NCI-H187 treated with DMSO at 0.1 percent for 48 hours (cell line): ENCODE results near the gene SULT4A1.
"Not testable (repeated sequence)": the region's sequence is repeated elsewhere in the genome, so short reads cannot be mapped to it uniquely, and the experiment has no call there.

Experiments used
- DNase-seq: peaks from one replicate; lab custom pipeline; 2025; lab: John Stamatoyannopoulos, UW

The SULT4A1 gene

DNA sequence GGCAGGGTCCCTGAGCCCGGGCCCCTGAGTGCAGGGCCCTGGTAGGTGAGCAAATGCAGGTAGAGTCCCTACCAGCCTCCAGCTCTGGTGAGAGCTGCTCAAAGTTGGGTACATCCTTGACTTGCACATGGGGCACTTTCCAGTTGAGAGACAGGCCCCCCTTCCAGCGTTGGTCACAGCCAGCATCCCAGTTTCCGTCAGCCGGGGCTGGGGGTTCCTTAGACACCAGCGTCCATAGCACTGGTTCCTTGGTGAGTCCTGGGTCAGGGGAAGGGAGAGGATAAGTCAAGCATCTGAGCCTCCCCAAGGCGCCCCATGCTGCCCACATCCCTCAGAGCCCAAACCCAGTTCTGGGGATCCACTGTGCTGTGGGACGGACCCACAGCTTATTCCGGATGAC is 23.9 kb upstream of the SULT4A1 start:
- DNase-seq: no peak

DNA sequence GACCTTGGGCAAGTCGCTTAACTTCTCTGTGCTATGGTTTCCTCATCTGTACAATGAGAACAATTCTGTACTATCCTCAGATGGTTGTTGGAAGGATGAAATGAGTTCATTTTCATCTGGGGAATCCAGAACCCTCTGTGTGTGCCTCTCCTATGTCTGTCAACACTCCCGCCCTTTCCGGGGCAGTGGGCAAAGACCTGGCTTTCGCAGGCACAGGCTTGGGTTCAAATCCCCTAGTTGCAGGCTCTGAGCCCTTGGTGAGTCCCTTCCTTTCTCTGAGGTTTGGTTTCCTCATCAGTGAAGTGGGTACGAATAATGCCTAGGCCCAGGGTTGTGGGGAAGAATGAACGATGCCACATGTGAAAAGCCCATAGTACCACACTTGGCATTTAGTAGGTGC is 23.5 kb upstream of the SULT4A1 start:
- DNase-seq: no peak

DNA sequence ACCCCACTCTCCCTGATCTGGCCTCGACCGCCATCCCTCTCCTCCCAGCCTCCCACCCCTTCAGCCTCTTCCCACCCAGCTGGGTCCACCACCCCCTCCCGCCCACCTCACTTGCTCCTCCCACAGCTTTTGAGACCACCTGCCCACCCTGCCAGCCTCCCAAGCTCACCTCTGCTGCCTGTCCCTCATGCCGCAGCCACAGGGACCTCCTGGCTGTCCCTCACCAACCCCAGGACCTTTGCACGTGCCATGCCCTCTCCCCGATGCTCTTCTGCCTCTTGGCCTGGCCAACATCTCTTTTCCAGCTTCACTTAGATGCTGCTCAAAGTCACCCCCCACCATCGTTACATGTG is 23.0 kb upstream of the SULT4A1 start:
- no peak for DNase-seq

DNA sequence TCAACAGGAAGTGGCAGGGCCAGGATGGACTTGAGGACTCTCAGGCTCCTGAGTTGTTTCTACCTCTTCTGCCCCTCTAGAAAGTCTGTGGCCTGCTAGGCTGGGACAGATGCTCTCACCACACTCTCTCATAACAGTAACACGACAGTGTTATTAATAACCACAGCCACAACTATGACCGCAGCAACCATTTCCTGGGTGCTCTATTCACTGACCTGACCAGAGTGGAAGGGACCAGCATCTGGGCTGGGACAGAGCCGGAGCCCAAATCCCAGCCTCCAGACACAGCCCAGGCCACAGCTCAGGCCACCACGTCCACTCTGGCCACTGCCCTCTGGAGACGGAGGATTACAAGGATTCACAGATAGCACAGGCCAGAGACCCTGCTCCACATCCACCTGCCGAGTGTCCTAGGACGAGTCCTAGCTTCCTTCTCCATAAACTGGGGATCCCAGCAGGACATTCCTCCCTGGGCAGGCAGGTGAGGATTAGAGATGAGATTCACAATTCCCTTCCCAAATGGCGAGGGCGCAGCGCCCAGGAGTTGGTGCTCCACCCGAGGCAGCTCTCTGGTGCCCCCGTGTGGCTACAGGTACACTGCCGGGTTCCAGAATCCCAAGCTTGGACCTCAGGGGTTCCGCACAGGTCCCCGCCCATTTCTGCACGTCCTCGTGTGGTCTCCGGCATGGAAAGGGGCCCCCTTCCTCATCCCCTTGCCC is 22.4 kb upstream of the SULT4A1 start:
- DNase-seq: no peak

DNA sequence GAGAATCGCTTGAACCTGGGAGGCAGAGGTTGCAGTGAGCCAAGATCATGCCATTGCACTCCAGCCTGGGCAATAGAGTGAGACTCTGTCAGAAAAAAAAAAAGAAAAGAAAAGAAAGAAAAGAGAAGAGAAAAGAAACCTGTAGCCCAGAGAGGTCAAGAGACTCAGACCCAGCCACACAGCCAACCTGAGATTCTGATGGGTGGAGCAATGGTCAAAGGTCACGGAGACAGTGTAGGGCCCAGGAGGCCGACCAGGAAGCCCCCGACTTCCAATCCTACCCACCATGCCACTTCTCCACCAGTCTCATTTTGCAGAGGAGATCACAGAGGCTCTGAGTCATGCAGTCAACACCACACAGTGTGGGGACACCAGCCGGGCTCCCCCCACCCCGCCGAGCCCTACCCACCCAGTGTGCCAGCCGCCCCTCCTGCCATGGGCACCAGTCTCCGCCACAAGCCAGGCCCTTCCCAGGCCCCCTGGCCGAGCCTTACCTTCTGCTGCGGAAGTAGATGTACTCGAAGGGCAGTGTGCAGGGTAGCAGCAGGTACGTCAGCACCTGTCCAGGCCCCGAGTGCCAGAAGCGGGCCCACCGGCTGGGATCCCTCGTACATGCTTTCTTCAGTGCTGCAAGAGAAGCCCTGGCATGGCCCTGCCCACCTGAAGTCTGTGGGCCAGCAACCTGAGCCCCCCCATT is 21.6 kb upstream of the SULT4A1 start:
- no peak for DNase-seq

DNA sequence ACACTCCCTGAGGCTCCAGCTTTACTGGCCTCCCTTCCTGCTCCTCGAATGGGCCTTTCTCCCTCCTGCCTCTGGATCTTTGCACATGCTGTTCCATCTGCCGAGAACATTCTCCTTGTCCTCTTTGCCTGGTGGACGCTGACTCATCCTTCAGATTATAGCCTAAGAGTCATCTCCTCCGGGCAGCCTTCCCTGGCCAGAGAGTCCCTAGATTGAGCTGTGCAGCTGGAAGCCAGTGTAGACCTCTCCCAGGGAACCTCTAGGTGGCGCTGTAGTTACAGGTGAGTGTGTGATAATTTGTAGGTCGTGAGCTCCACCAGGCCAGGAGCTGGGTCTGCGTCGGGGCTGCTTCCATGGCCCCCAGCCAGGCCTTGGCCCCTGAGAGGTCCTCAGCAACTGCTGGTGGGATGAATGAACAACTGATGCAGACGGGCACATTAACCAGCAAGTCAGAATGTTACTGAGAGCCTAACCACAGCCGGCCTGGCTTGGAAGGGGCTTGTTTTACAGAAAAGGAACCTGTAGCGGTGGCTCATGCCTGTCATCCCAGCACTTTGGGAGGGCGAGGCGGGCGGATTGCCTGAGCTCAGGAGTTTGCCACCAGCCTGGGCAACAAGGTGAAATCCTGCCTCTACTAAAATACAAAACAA is 20.8 kb upstream of the SULT4A1 start:
- peak; percentile 12 for DNase-seq

DNA sequence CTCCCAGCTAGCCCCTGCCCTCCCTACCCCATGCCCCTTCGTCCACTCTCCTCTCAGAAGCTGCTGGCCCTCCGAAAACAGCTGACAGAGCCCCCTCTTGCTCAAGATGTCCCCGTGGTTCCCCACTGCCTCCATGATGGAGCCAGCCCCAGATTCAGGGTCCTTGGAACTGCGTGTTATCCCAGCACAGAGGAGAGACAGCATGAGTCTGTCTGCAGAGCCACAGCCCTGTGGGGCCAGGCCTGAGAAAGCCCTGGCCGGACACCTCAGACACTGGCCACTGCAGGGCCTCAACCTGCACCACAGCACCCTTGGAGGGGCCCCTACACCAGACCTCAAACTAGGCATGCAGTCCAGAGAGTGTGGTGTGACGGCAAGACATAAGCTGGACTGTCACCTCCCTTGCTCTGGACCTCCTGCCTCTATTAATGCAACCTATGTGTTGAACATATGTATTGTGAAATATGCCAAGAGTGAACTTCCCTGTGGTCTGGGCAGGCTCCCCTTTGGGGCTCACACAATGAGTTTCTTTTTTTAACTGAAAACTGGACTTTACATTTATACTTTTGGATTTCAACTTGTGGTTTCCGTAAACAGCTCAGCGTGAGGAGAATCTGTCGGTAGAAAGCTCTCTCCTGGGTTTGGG is 19.9 kb upstream of the SULT4A1 start:
- no peak for DNase-seq

DNA sequence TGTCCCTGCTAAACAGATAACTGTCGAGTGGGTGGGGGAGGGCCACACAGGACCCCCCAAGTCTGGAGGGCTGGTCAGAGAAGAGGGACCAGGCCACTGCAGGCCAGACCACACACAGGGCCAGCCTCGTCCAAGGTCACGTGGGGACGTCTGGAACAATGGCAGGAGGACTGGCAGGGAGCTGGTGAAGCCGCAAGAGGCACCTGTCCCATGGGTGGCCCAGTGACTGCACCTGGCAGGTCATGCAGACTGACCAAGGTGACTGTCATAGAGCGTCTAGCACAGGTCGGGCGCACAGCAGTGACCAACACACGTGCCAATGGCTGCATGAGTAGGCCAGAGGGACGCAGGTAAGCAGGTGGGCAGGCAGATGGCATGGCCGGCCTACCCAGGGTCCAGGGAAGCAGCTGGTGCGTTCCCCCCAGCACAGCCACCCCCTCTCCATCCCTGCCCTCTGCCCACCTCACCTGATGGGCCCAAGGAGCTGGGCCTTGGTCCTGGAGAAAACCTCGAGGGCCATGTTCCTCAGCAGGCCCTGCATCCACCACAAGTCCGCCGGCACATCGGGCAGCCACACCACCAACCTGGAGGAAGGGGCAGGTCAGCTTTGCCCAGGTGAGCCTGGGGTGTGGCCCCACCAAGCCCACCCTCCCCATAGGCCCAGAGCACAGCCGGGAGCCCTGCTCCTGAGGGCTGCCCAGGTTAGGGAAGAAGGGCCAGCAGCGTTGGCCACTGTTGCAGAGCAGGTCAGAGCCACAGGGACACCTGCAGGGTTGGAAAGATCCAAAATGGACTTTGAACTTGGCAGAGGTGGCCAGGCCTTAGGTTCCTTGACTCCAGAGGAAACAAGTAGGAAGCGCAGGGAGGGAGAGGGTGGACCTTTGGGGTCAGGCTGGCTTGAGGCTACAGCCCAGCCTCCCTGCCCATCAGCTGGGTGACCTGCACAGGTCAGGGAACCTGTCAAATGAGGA is 19.1 kb upstream of the SULT4A1 start:
- no peak for DNase-seq

DNA sequence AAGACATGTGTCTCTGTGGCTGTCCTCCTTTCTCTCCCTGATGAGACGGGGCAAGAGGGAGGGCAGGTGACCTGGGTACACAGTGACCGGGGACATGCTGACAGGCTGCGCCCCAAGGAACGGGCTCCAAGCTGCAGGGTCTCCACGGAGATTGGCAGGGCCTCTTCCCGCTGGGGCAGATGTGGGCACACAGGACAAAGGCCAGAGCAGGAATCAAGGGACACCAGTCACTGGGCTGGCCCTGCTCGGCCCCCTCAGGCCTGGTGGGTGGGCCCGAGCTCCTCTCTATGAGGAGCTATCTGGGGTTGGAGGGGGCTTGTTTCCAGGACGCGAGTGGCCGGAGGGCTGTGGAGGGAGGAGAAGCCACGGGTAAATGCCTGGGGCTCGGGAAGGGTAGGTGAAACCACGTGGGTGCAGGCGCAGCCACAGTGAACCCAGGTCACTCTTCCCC is 18.3 kb upstream of the SULT4A1 start:
- no peak for DNase-seq

DNA sequence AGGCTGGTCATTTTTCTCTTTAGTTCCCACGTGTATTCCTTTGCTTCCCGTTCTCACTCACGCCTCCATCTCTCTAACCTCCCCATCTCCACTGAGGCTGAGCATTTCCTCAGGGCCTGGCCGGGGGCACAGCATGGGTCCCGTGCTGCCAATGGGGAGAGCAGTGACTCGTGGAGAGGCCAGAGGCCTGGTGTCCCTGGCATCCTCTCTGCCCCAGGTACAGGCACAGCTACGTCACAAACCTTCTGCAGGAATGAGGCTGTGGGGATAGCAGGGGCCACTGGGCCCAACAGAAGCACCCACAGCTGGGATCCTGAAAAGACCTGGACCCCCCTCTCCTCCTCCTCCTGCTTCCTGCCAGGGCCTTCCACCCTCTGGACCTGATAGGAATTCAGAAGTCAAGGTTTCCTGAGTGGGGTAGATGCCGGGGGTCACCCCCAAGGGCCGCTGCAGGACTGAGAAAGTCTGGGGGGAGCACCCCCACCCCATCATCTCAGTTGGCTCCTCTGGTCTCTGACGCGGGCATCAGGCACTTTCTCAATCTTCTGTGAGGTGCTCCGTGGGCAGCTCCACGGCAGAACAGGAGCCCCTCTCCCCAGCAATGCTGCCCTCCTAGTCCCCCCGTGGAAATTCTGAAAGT is 17.7 kb upstream of the SULT4A1 start:
- no peak for DNase-seq

DNA sequence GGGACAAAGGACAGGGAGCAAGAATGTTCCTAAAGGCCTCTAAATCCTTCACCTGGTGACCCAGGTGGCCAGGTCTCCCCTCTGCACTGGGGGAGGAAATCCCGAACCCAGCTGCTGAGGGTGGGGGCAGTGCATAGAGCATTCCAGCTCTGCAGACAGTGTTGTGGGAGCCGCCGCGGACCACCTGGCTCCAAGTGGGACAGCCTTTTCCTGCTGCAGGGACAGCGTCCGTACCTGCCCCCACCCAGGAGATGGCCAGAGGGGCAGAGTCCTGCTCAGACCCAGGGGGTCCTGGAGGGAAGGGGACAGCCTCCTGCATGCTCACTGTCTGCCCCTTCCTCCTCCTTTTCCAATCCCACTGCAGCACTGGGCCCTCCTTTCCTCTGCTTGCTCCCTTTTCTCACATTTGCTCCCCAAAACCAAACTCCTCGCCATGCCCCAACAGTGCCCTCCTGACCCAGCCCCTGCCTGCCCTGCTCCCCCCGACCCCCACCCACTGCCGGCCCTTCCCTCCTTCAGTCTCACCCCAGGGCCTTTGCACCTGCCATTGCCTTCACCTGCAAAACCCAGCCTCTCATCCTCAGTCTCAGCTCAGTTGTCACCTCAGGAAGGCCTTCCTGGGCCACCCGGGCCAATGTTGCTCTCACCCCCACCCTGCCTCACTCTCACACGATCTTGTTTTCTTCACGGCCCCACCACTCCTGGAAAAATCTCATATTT is 16.7 kb upstream of the SULT4A1 start:
- DNase-seq: no peak

DNA sequence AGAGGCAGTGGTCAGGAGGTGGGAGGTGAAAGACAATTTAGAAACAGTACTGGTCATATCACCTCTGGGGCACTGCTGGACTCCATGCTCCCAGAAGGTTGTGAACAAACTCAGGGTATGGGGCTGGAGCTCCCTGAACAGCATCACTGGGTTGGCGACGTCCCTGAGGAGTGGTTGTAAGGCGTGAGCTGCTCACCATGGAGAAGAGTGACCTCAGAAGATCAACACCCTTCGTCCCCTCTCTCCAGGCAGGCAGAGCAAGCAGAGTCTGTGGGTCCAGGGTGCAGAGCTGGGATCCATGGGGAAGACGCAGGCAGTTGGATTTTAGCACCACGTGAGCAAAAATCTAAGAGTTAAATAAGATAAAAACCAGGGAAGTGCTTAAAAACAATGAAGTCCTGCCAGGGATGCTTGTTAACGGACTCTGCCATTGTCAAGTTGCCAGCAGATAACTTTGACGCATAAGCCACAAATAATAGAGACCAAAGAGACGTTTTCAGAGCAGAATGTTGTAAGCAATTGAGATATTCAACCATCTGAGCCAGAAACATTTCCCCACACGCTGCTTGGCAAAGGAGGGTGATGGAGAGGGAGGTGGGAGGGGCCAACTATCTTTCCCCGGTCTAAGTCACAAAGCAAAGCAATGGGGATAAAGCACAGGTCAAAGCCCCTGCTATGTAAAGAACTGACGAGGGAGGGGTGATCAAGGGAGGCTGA is 15.9 kb upstream of the SULT4A1 start:
- DNase-seq: no peak

DNA sequence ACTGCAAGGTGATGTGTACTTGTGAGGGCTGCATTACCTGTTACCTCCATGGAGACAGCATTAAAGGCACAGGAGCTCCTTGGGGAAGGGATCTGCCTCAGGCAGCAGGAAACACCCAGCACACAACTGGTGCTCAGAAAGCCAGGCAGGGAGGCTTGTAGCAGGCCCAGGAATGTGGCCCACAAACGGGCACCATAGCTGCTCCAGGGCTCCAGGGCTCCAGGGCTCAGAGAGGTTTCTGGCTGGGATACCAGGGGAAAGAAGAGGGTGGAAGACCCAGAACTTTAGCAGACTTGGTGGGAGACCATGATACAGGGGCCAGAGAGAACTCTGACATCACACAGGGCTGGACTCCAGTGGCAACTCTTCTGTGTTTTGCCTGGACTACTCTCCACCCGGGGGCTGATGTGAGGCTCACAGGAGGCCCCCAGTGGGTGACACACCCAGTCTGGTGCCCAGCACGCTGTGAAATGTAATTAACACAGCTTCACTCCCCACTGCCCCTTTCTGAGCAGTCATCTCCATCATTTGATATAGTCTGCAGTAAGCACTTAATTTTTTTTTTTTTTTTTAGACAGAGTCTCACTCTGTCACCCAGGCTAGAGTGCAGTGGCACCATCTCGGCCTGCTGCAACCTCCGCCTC is 14.7 kb upstream of the SULT4A1 start:
- DNase-seq: no peak

DNA sequence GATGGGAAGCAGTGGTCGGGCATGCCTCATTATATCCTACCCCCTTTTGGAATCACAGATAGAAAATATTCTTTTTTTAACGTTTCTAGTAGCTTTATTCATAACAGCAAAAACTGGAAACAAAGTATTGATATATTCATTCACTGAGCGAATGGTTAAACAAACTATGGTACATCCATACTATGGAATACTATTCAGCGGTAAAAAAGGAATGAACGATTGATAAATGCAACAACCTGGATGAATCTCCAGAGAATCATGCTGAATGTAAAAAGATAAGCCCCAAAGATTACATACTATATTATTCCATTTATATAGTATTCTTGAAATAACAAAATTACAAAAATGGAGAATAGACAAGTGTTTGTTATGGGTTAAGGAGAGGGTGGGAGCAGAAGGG is 7.5 kb upstream of the SULT4A1 start:
- DNase-seq: no peak

DNA sequence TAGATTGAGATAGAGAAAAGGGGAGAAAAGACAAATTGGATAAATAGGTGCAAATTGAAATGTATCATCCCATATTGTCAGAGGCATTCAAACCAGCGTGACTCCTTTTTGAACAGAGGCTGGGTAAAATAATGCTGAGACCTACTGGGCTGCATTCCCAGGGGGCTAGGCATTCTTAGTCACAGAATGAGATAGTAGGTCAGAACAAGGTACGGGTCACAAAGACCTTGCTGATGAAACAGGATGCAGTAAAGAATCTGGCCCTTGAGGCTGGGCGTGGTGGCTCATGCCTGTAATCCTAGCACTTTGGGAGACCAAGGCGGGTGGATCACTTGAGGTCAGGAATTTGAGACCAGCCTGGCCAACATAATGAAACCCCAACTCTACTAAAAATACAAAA is 6.7 kb upstream of the SULT4A1 start:
- DNase-seq: not testable (repeated sequence)

DNA sequence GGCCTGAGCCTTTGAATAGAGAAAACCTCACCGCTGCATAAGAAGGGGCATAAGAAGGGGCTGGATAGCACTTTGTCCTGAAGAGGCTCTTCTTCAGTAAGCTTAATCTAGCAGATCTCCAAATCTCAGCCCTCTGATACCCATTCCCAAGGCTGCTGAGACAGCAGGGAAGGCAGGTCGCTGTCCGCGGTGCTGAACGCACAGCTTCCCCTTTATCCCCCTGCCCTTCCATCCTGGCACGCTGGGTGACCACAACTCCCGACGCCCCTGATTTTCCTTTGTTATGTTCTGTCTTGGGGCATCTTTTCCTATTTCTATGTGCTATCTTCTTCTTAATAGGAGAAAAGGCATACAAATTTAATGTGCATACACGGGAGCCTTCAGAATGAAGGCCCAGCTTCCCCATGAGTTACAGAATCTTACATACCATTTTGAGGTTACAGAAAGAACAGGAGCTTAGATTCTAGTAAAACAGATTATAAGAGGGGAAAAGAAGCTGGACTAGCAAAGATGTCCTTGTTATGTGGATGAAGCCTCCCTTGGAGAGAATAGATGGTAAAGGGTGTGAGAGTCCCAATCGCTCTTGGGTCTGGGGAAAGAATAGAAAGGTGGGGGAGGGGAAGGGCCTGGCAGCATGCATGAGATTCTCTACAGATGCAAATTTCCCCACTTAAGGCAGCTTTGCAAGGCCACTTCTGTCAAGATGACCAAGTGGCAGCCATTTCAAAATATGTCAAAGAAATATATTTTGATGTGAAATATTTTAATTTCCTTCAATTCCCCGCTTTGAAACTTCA is 5.7 kb upstream of the SULT4A1 start:
- no peak for DNase-seq

DNA sequence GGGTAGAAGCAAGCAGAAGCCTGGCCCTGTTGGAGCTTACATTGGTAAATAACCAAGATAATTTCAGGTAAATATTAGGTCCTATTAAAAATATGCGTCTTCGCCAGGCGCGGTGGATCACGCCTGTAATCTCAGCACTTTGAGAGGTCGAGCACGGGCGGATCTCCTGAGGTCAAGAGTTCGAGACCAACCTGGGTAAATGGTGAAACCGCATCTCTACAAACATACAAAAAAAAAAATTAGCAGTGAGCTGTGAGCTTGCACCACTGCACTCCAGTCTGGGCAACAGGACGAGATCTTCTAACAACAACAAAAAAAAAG is 529 bp upstream of the SULT4A1 start:
- DNase-seq: no peak

DNA sequence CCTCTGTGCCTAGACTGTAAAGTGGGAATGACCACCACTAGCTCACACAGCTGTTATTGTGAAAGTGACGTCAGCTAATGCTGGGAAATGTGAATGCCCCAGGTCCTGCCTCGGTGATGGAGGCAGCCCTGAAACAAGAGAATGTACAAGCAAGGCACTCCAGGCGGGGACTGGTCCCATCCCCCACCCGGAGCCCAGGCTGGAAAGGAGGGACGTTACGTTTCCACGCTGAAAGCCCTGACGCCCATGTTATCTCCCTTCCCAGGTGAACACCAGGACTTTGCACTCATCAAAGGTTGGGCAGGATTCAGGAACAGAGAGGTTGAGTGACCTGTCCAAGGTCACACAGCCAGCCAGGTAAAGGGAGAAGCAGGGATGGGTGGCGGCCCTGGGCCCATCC is 784 bp downstream of the SULT4A1 start:
- DNase-seq: no peak

DNA sequence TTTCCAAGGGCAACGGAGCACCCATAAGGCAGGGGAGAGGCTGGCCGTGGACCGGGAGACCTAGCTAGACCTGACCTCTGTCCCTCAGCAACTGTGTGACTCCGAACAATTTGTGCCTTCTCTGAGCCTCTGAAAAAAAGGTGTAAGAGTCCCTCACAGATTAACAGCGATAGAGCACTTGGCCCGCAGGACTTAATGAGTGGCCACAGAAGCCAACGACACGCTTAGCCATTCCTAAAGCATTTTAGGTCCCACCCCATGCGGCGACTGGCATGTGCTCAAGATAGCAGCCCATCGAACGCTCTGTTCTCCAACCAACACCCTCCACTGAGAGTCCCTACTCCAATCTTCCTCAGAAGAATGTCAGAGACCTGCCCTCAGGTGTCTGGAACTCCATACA is 1.5 kb downstream of the SULT4A1 start:
- DNase-seq: no peak
